T-helper 9 cell (primary cell): ENCODE measurements around the gene UBC.

Experiments
- DNase-seq: peaks from one replicate; pipeline ENCODE4 v3.0.0-alpha.2; 2020

UBC gene

GRCh38 chr12:124863416-124864325 is 50.8 kb downstream of the UBC start, which contains the start of gene SCARB1:
Gene SCARB1 (minus strand): TSS chr12:124863864. CDS start chr12:124863720, 144 bp downstream.
- DNase-seq: peak; percentile 71

- DNase-seq: peak; percentile 7
Measured at GRCh38 chr12:124862768-124863415, 51.6 kb downstream of the UBC start.

DNA sequence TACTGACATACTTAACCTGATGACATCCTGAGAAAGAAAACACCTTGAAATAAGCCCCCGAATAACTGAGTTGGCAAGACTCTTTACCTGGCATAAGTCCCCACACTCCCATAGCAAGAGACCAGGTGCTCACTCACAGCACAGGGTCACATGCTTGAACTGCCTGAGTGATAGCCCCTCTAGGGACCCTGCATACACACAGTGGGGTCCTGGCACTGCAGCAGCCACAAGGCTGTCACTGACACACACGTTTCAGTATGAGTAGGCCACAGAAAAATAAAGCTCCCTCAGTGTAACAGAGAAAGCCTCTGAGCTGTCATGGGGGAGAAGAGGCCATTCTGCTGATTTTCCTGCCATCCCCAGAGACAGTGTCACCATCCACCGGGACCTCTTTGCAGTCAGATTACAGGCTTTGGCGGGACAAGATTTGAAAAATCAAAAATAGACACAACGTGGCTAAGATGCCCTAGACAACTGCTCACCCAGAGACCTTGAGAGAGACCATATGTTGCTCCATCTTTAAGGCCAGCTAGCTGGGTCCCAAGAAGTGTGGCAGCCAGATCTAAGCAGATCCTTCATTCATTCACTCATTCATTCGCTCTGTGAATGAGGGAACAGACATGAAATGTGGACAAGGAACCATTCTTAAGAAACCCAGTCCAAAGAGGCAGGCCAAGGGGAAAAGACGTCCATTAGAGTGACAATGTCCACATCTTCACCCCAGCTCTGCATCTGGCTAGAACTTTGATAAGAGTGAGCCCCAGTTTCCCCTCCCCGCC is 52.4 kb downstream of the UBC start:
- no peak for DNase-seq
